DND-41 (cell line): ENCODE results near the gene MAD2L2.

Experiments used
- ATAC-seq: fragments of 200-7000 bp; cut with Tn5 transposase; 3 replicates; pipeline ENCODE4 v1.9.1; 2021; ENCODE audit warnings: low read depth; ENCODE audit not compliant: insufficient read depth
- DNase-seq: peaks from one replicate; pipeline ENCODE4 v3.0.0-alpha.2; 2020
- H2AFZ ChIP-seq: 2 replicates; pipeline ENCODE4 v1.6.0; 2012; ENCODE audit warnings: low read depth, low read length
- H3K27ac ChIP-seq: 2 replicates; pipeline ENCODE4 v1.5.1; 2012; ENCODE audit warnings: low read length, inconsistent platforms
- H3K27me3 ChIP-seq: fragments of 200-600 bp; sonication (generic); 2 replicates; pipeline ENCODE4 v1.6.0; 2012; ENCODE audit warnings: low read length, mild to moderate bottlenecking, inconsistent platforms; ENCODE audit not compliant: insufficient read depth, poor library complexity
- H3K36me3 ChIP-seq: 2 replicates; pipeline ENCODE4 v1.5.1; 2012; ENCODE audit warnings: low read length, inconsistent platforms; ENCODE audit not compliant: insufficient read depth
- H3K4me1 ChIP-seq: 2 replicates; pipeline ENCODE4 v1.5.1; 2012; ENCODE audit warnings: mild to moderate bottlenecking, low read length; ENCODE audit not compliant: insufficient read depth
- H3K4me2 ChIP-seq: 2 replicates; pipeline ENCODE4 v1.6.0; 2012; ENCODE audit warnings: mild to moderate bottlenecking, moderate library complexity, low read length, inconsistent platforms; ENCODE audit not compliant: insufficient read depth
- H3K4me3 ChIP-seq, 2 experiments: fragments of 200-600 bp in 1 of 2; shearing (Covaris generic) in 1 of 2; 2 replicates each; pipeline ENCODE4 v1.5.1; 2012 to 2016; ENCODE audit warnings: inconsistent platforms in 2 of 2, low read length in 2 of 2, mild to moderate bottlenecking in 2 of 2, low read depth in 1 of 2, moderate library complexity in 1 of 2
- H3K79me2 ChIP-seq: 2 replicates; pipeline ENCODE4 v1.6.0; 2012; ENCODE audit warnings: low read length, inconsistent platforms; ENCODE audit not compliant: insufficient read depth
- H3K9ac ChIP-seq: 2 replicates; pipeline ENCODE4 v1.6.0; 2012; ENCODE audit warnings: low read depth, mild to moderate bottlenecking, inconsistent platforms, low read length, moderate library complexity
- H3K9me3 ChIP-seq: 2 replicates; pipeline ENCODE4 v1.5.1; 2012; ENCODE audit warnings: low read length, moderate library complexity, mild to moderate bottlenecking, inconsistent platforms; ENCODE audit not compliant: insufficient read depth, severe bottlenecking
- H4K20me1 ChIP-seq: 2 replicates; pipeline ENCODE4 v1.6.0; 2012; ENCODE audit warnings: low read length; ENCODE audit not compliant: insufficient read depth
- CTCF ChIP-seq: IDR thresholded peaks from 2 replicates; pipeline ENCODE4 v1.5.1; 2012; ENCODE audit warnings: borderline replicate concordance, low read length, moderate library complexity, mild to moderate bottlenecking; ENCODE audit not compliant: poor library complexity, severe bottlenecking; ENCODE audit errors: extremely low read depth
- EZH2 ChIP-seq: IDR thresholded peaks from 3 replicates; pipeline ENCODE4 v1.6.1; 2012; ENCODE audit warnings: borderline replicate concordance, low read depth, mild to moderate bottlenecking, moderate library complexity, low read length, inconsistent platforms; ENCODE audit not compliant: severe bottlenecking

MAD2L2 gene

DNA sequence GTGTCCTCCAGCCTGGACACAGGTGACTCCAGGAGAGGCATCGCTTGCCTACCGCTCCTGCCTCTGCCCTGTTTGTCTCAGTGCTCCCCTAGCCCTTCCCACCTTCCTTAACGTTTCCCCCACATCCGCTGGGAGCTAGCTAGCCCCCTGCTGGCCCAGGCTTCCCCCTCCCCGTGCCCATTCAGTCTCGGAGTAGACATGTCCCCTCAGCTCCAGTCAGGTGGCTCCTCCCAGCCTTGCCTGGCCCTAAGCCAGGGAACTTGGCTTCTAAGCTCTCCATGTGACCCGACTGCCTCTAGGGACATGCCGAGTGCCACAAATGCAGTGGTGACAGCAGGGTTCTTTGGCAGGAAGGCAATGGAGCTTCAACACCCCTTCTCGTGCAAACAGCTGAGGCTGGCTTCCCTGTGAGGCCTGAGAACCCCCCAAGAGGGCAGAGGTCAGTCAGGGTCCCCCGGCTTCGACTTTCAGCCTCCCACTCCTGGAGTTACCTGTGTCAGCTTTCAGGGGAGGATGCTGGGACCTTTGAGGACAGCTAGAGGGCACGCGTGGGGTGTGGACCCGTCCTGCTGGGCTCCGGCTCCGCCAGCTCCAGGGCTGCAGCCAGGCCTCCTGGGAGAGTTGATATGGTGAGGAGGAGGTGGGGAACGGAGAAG is 26.8 kb upstream of the MAD2L2 start:
- Histone ChIP-seq H3K79me2 (no peaks in the 10 kb centered on the region), H3K9ac (no peak overlapping the region), H3K27ac (no peak overlapping the region), H4K20me1 (peaks cover 7% of the 10 kb centered on the region), H3K9me3 (no peaks in the 10 kb centered on the region), H3K27me3 (no peaks in the 10 kb centered on the region), H3K4me2 (no peak overlapping the region), H3K4me3 (no peak overlapping the region), H3K4me1 (no peaks in the 10 kb centered on the region), H2AFZ (no peak overlapping the region), H3K36me3 (no peaks in the 10 kb centered on the region)
- TF ChIP-seq EZH2 (no peak), CTCF (no peak)
- ATAC-seq (peak; percentile 39; the same call in 1 of the 3 replicates), DNase-seq (peak; percentile 38)

DNA sequence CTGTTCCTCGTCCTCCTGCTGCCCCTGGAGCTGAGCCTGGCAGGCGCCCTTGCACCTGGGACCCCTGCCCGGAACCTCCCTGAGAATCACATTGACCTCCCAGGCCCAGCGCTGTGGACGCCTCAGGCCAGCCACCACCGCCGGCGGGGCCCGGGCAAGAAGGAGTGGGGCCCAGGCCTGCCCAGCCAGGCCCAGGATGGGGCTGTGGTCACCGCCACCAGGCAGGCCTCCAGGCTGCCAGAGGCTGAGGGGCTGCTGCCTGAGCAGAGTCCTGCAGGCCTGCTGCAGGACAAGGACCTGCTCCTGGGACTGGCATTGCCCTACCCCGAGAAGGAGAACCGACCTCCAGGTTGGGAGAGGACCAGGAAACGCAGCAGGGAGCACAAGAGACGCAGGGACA is 25.3 kb upstream of the MAD2L2 start:
- Histone ChIP-seq H3K9me3 (no peaks in the 10 kb centered on the region), H3K79me2 (no peaks in the 10 kb centered on the region), H2AFZ (no peak overlapping the region), H3K9ac (no peak overlapping the region), H3K27me3 (no peaks in the 10 kb centered on the region), H3K36me3 (no peaks in the 10 kb centered on the region), H3K4me3 (no peak overlapping the region), H3K4me1 (no peaks in the 10 kb centered on the region), H4K20me1 (peaks cover 6% of the 10 kb centered on the region), H3K27ac (no peak overlapping the region), H3K4me2 (no peak overlapping the region)
- no peak for DNase-seq
- TF ChIP-seq EZH2 (no peak), CTCF (no peak)
- no peak for ATAC-seq

GRCh38 chr1:11705596-11705995 is 24.6 kb upstream of the MAD2L2 start:
- H3K4me3 ChIP-seq, result no peak overlapping the region
- H3K27ac ChIP-seq, result no peak overlapping the region
- no peaks in the 10 kb centered on the region for H3K4me1 ChIP-seq
- peaks cover 3% of the 10 kb centered on the region for H4K20me1 ChIP-seq
- no peak overlapping the region for H2AFZ ChIP-seq
- no peak overlapping the region for H3K9ac ChIP-seq
- TF ChIP-seq CTCF (no peak), EZH2 (no peak)
- no peak for ATAC-seq
- DNase-seq, result no peak
- no peaks in the 10 kb centered on the region for H3K27me3 ChIP-seq
- H3K79me2 ChIP-seq, result no peaks in the 10 kb centered on the region
- H3K4me2 ChIP-seq, result no peak overlapping the region
- H3K36me3 ChIP-seq, result no peaks in the 10 kb centered on the region
- no peaks in the 10 kb centered on the region for H3K9me3 ChIP-seq
